Measurements from ENCODE around the gene CPHXL2. TPM values are rescaled to one million over a fixed set of nuclear protein-coding genes. Genes with fewer than 3 reads are reported as not detected.
A peak's percentile ranks its signal among the peaks of the same experiment; 100 is the strongest.

CPHXL2 gene
- total and polyA plus RNA-seq, 2 experiments from 2014 or later, result not detected

DNA sequence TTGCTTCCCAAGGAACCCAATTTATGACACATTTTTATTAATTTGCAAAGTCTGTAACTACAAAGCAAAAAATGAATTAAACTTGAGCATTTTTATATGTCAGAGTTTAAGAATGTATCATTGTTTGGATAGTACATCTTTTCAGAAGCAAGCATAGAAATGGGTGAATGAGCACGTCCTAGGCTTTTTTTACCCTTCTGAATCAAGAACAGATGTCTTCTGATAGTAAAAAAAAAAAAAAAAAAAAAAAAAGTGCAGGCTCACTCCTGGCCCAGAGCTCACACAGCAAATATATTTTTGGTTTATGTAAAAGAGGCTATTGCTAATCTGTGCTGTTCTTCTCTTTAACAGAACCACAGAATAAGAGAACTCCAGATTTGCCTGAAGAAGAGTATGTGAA lies 22.9 kb downstream of the CPHXL2 start:
- Mint-ChIP-seq H3K27me3 (ENCODE audit: insufficient read depth, low read depth, poor library complexity) (no peaks in the 10 kb centered on the region), H3K4me1 (peaks cover 19% of the 10 kb centered on the region), H3K9me3 (no peaks in the 10 kb centered on the region), H3K27ac (no peak overlapping the region; the same call in 1 of the 2 replicates), H3K4me3 (no peak overlapping the region), H3K36me3 (ENCODE audit: low read depth) (peaks cover 41% of the 10 kb centered on the region)
- no peak overlapping the region for H3K4me3 ChIP-seq
- H3K79me2 ChIP-seq (replicated peaks; ENCODE audit: insufficient read depth), result peaks cover 44% of the 10 kb centered on the region
- no peak for TF ChIP-seq EZH2 (IDR thresholded peaks at IDR 0.05; ENCODE audit: low read depth, unreplicated experiment)
- ATAC-seq (no peak), DNase-seq (ENCODE audit: low spot score) (no peak)
- no peaks in the 10 kb centered on the region for H3K27me3 ChIP-seq (ENCODE audit: insufficient read depth)
- 0 out of 2 replicates have a peak, but pooled peaks cover 4% of the 10 kb centered on the region for H3F3A ChIP-seq (replicated peaks; ENCODE audit: low read depth)
- peaks cover 24% of the 10 kb centered on the region for H3K36me3 ChIP-seq (ENCODE audit: insufficient read depth)
- no peak overlapping the region for H2AFZ ChIP-seq
- H3K9me2 ChIP-seq (ENCODE audit: insufficient read depth), result no peaks in the 10 kb centered on the region
- no peak overlapping the region for H3K27ac ChIP-seq (ENCODE audit: low read depth)
- H3K4me1 ChIP-seq (ENCODE audit: insufficient read depth), result peaks cover 9% of the 10 kb centered on the region
- H3K4me2 ChIP-seq, result no peak overlapping the region
- H4K20me1 ChIP-seq (replicated peaks; ENCODE audit: insufficient read depth), result 0 out of 2 replicates have a peak, but pooled peaks cover 14% of the 10 kb centered on the region

- H3K4me2 ChIP-seq, result peak overlapping the region; percentile 94
- Mint-ChIP-seq H3K4me3 (peak overlapping the region; percentile 87), H3K4me1 (peaks cover 27% of the 10 kb centered on the region), H3K27me3 (ENCODE audit: insufficient read depth, low read depth, poor library complexity) (peaks cover 5% of the 10 kb centered on the region), H3K9me3 (no peaks in the 10 kb centered on the region), H3K27ac (peak overlapping the region; percentile 79), H3K36me3 (ENCODE audit: low read depth) (peaks cover 21% of the 10 kb centered on the region)
- ATAC-seq, result peak; percentile 49
- H3K4me3 ChIP-seq, result peak overlapping the region; percentile 88
- peaks cover 20% of the 10 kb centered on the region for H3K4me1 ChIP-seq (ENCODE audit: insufficient read depth)
- no peaks in the 10 kb centered on the region for H3K9me2 ChIP-seq (ENCODE audit: insufficient read depth)
- H3K27me3 ChIP-seq (ENCODE audit: insufficient read depth), result no peaks in the 10 kb centered on the region
- TF ChIP-seq NANOG (IDR thresholded peaks at IDR 0.05; ENCODE audit: borderline replicate concordance) (no peak), ZNF462 (CRISPR knock-in tag; IDR thresholded peaks at IDR 0.05) (no peak), POLR2AphosphoS5 (IDR thresholded peaks at IDR 0.05; ENCODE audit: low read depth) (peak; percentile 48; the same call in 1 of the 2 replicates), CREB1 (CRISPR knock-in tag; IDR thresholded peaks at IDR 0.05; ENCODE audit: low read depth) (no peak), EZH2phosphoT487 (IDR thresholded peaks at IDR 0.05; ENCODE audit: unreplicated experiment) (no peak)
- TF ChIP-seq, protein P1, sequence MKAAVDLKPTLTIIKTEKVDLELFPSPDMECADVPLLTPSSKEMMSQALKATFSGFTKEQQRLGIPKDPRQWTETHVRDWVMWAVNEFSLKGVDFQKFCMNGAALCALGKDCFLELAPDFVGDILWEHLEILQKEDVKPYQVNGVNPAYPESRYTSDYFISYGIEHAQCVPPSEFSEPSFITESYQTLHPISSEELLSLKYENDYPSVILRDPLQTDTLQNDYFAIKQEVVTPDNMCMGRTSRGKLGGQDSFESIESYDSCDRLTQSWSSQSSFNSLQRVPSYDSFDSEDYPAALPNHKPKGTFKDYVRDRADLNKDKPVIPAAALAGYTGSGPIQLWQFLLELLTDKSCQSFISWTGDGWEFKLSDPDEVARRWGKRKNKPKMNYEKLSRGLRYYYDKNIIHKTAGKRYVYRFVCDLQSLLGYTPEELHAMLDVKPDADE (IDR thresholded peaks at IDR 0.05), result peak; percentile 8; the same call in 1 of the 2 replicates
- H3F3A ChIP-seq (replicated peaks; ENCODE audit: low read depth), result peaks cover 6% of the 10 kb centered on the region; the same call in 1 of the 2 replicates
- peak overlapping the region; percentile 84 for H2AFZ ChIP-seq
- peaks cover 86% of the 10 kb centered on the region for H3K79me2 ChIP-seq (replicated peaks; ENCODE audit: insufficient read depth)
- peaks cover 27% of the 10 kb centered on the region for H4K20me1 ChIP-seq (replicated peaks; ENCODE audit: insufficient read depth)
- H3K27ac ChIP-seq (ENCODE audit: low read depth), result peak overlapping the region; percentile 95
- peaks cover 17% of the 10 kb centered on the region for H3K36me3 ChIP-seq (ENCODE audit: insufficient read depth)
- peak; percentile 91 for DNase-seq (ENCODE audit: low spot score)
These were observed 28.3 kb downstream of the CPHXL2 start for GRCh38 chr16:75648265-75649076.

All from GM23338 (cell line).